ENCODE measurements around the gene GPR141. TPM values are rescaled to one million over a fixed set of nuclear protein-coding genes. Genes with fewer than 3 reads are reported as not detected.

Gene GPR141
- polyA plus RNA-seq, 1 donor (not counting 4 experiments of a cell fraction or from before 2014, with no cell fraction given), result not detected

DNA sequence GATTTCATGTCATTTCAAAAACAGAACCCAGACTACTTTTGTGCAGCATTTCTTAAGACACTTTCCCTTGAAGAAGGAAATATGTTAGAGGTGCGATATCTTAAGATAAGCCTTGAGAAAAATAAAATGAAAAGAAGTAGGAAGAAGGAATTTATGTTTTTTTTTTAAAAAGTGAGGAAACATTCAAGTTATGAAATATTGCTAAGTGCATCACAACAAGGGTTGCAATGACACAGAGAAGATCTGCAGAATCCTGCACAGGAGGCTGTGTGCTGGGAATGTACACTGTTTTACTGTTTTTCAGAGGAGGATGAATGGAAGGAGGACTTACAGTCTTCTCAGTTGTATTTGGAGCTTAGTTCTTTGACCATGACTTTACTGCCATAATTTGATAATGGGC, 85.0 kb downstream of the GPR141 start:
- no peaks in the 10 kb centered on the region for H4K20me1 ChIP-seq (ENCODE audit: control insufficient read depth, extremely low read depth, insufficient read depth, low read length)
- H3K4me3 ChIP-seq (ENCODE audit: control insufficient read depth in 2 of 3, extremely low read depth in 1 of 3, insufficient read depth in 2 of 3, low read depth in 1 of 3, low read length in 3 of 3), result no peak overlapping the region
- no peaks in the 10 kb centered on the region for H3K79me2 ChIP-seq (ENCODE audit: control insufficient read depth, insufficient read depth, low read length)
- H2AFZ ChIP-seq (ENCODE audit: control insufficient read depth, low read length), result no peak overlapping the region
- FAIRE-seq (no peak), DNase-seq (ENCODE audit: low read depth, low spot score) (no peak)
- H3K36me3 ChIP-seq (ENCODE audit: control insufficient read depth in 2 of 2, extremely low read depth in 1 of 2, insufficient read depth in 2 of 2, low read length in 2 of 2), result no peaks in the 10 kb centered on the region
- no peak overlapping the region for H3K9ac ChIP-seq (ENCODE audit: control insufficient read depth, extremely low read depth, insufficient read depth, low read length)
- H3K4me1 ChIP-seq (ENCODE audit: control insufficient read depth, extremely low read depth, insufficient read depth, low read length), result no peaks in the 10 kb centered on the region
- H3K27ac ChIP-seq (ENCODE audit: control insufficient read depth, insufficient read depth, low read length), result no peak overlapping the region
- no peaks in the 10 kb centered on the region for H3K9me1 ChIP-seq (ENCODE audit: control insufficient read depth, extremely low read depth, insufficient read depth, low read length)
- no peak overlapping the region for H3K4me2 ChIP-seq (ENCODE audit: control insufficient read depth, extremely low read depth, insufficient read depth, low read depth, low read length)
- no peaks in the 10 kb centered on the region for H3K27me3 ChIP-seq (ENCODE audit: control insufficient read depth, extremely low read depth, insufficient read depth, low read length)
- TF ChIP-seq EZH2 (IDR thresholded peaks at IDR 0.05; ENCODE audit: low read length) (no peak), CTCF (optimal IDR thresholded peaks at IDR 0.05 in 1 of 3, IDR thresholded peaks at IDR 0.05 in 1 of 3, conservative IDR thresholded peaks at IDR 0.05 in 1 of 3; ENCODE audit: extremely low read depth in 1 of 3, insufficient read depth in 2 of 3, low read length in 3 of 3) (no peak)
- peaks cover 2% of the 10 kb centered on the region for H3K9me3 ChIP-seq (ENCODE audit: control insufficient read depth, low read depth, low read length)
- dilution Hi-C loops (cut with MboI; ENCODE audit: extremely low pct_ligation_motif_present, low sequenced_read_pairs), result no loop called here

DNA sequence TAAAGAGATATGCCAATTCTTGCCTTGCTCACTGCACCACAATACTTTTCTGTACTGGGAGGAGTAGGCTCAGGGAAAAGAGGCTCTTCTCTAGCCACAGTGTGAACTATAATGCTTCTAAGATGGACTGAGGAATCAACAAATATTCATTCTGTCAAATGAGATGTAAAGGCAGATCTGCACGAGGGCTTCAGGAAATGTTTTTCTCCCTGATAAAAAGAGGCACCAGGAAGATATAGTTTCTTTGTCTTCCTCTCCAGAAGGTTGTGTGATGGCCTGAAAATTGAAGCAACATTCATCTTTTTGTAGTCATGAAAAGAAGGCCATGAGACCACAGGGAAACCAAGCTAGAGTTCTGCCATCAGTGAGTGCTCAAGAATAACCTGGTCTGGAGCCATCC, 85.7 kb downstream of the GPR141 start:
- TF ChIP-seq EZH2 (IDR thresholded peaks at IDR 0.05; ENCODE audit: low read length), result no peak
- no peak for TF ChIP-seq CTCF (optimal IDR thresholded peaks at IDR 0.05 in 1 of 3, IDR thresholded peaks at IDR 0.05 in 1 of 3, conservative IDR thresholded peaks at IDR 0.05 in 1 of 3; ENCODE audit: extremely low read depth in 1 of 3, insufficient read depth in 2 of 3, low read length in 3 of 3)
- DNase-seq (ENCODE audit: low read depth, low spot score) (no peak), FAIRE-seq (no peak)
- Histone ChIP-seq H3K79me2 (ENCODE audit: control insufficient read depth, insufficient read depth, low read length) (no peaks in the 10 kb centered on the region), H3K36me3 (ENCODE audit: control insufficient read depth in 2 of 2, extremely low read depth in 1 of 2, insufficient read depth in 2 of 2, low read length in 2 of 2) (no peaks in the 10 kb centered on the region), H3K27ac (ENCODE audit: control insufficient read depth, insufficient read depth, low read length) (no peak overlapping the region), H4K20me1 (ENCODE audit: control insufficient read depth, extremely low read depth, insufficient read depth, low read length) (no peaks in the 10 kb centered on the region), H3K9ac (ENCODE audit: control insufficient read depth, extremely low read depth, insufficient read depth, low read length) (no peak overlapping the region), H2AFZ (ENCODE audit: control insufficient read depth, low read length) (no peak overlapping the region), H3K4me2 (ENCODE audit: control insufficient read depth, extremely low read depth, insufficient read depth, low read depth, low read length) (no peak overlapping the region), H3K27me3 (ENCODE audit: control insufficient read depth, extremely low read depth, insufficient read depth, low read length) (no peaks in the 10 kb centered on the region), H3K9me1 (ENCODE audit: control insufficient read depth, extremely low read depth, insufficient read depth, low read length) (no peaks in the 10 kb centered on the region), H3K4me3 (ENCODE audit: control insufficient read depth in 2 of 3, extremely low read depth in 1 of 3, insufficient read depth in 2 of 3, low read depth in 1 of 3, low read length in 3 of 3) (no peak overlapping the region), H3K4me1 (ENCODE audit: control insufficient read depth, extremely low read depth, insufficient read depth, low read length) (no peaks in the 10 kb centered on the region), H3K9me3 (ENCODE audit: control insufficient read depth, low read depth, low read length) (no peaks in the 10 kb centered on the region)
- dilution Hi-C loops (cut with MboI; ENCODE audit: extremely low pct_ligation_motif_present, low sequenced_read_pairs), result no loop called here

Measured in keratinocyte (primary cell).